HepG2 (cell line): ENCODE data around the gene IPO13. TPM values are rescaled to one million over a fixed set of nuclear protein-coding genes. Genes with fewer than 3 reads are reported as not detected.

Source experiments
- ARNT ChIP-seq: fragments of 450-650 bp; IDR thresholded peaks from 2 replicates; pipeline ENCODE4 v1.6.1; 2017
- CEBPZ ChIP-seq: IDR thresholded peaks from 2 replicates; pipeline ENCODE4 v1.6.1; 2012; ENCODE audit warnings: low read length, improper control_type of control experiment
- GZF1 ChIP-seq: sonication (generic); formaldehyde crosslinking; IDR thresholded peaks from 2 replicates; pipeline ENCODE4 v1.5.1; 2020; ENCODE audit warnings: mild to moderate bottlenecking, missing genetic modification reagents
- KDM1A ChIP-seq: IDR thresholded peaks from 2 replicates; pipeline ENCODE4 v1.6.1; 2016; ENCODE audit warnings: missing compliant biosample characterization
- LBX2 ChIP-seq: sonication (generic); formaldehyde crosslinking; IDR thresholded peaks from 2 replicates; pipeline ENCODE4 v1.5.0; 2020; ENCODE audit warnings: missing genetic modification reagents, mild to moderate bottlenecking, borderline replicate concordance
- LCORL ChIP-seq, 2 experiments: fragments of 450-650 bp in 1 of 2; sonication (generic) in 1 of 2; formaldehyde crosslinking in 1 of 2; IDR thresholded peaks; 2 replicates each; pipeline versions ENCODE4 v1.5.0 to v1.6.1; 2017 to 2020; ENCODE audit warnings: antibody characterized with exemption in 1 of 2, missing genetic modification reagents in 1 of 2
- MLLT10 ChIP-seq: sonication (generic); formaldehyde crosslinking; IDR thresholded peaks from 2 replicates; pipeline ENCODE4 v1.4.0; 2020; ENCODE audit warnings: missing genetic modification reagents
- NR2C2 ChIP-seq: sonication (generic); formaldehyde crosslinking; IDR thresholded peaks from 2 replicates; pipeline ENCODE4 v1.4.0; 2020; ENCODE audit warnings: missing genetic modification reagents, mild to moderate bottlenecking, moderate library complexity, borderline replicate concordance
- PHF20 ChIP-seq: sonication (generic); formaldehyde crosslinking; IDR thresholded peaks from 2 replicates; pipeline ENCODE4 v1.5.0; 2020; ENCODE audit warnings: mild to moderate bottlenecking, missing genetic modification reagents
- PITX1 ChIP-seq: sonication (generic); formaldehyde crosslinking; IDR thresholded peaks from 2 replicates; pipeline ENCODE4 v1.5.1; 2020; ENCODE audit warnings: mild to moderate bottlenecking, missing genetic modification reagents
- POLR2AphosphoS2 ChIP-seq: IDR thresholded peaks from 2 replicates; pipeline ENCODE4 v1.6.1; 2011; ENCODE audit warnings: low read depth, low read length, improper control_type of control experiment
- SALL1 ChIP-seq: sonication (generic); formaldehyde crosslinking; IDR thresholded peaks from 2 replicates; pipeline ENCODE4 v1.8.0; 2022; ENCODE audit warnings: mild to moderate bottlenecking, missing genetic modification reagents
- STAG1 ChIP-seq: sonication (generic); formaldehyde crosslinking; IDR thresholded peaks from 2 replicates; pipeline ENCODE4 v1.4.0; 2020; ENCODE audit warnings: missing genetic modification reagents
- ZBTB34 ChIP-seq: sonication (generic); formaldehyde crosslinking; IDR thresholded peaks from 2 replicates; pipeline ENCODE4 v1.8.0; 2022; ENCODE audit warnings: mild to moderate bottlenecking, missing genetic modification reagents
- ZFP62 ChIP-seq: sonication (generic); formaldehyde crosslinking; IDR thresholded peaks from 2 replicates; pipeline ENCODE4 v1.4.0; 2020; ENCODE audit warnings: missing genetic modification reagents
- ZNF142 ChIP-seq: sonication (generic); formaldehyde crosslinking; IDR thresholded peaks from 2 replicates; pipeline ENCODE4 v1.4.0; 2020; ENCODE audit warnings: missing genetic modification reagents
- ZNF326 ChIP-seq: sonication (generic); formaldehyde crosslinking; IDR thresholded peaks from 2 replicates; pipeline ENCODE4 v1.4.0; 2020; ENCODE audit warnings: missing genetic modification reagents, borderline replicate concordance
- ZNF354B ChIP-seq: sonication (generic); formaldehyde crosslinking; IDR thresholded peaks from 2 replicates; pipeline ENCODE4 v1.8.0; 2022; ENCODE audit warnings: mild to moderate bottlenecking, missing genetic modification reagents
- ZNF564 ChIP-seq: sonication (generic); formaldehyde crosslinking; IDR thresholded peaks from 2 replicates; pipeline ENCODE4 v1.8.1; 2023; ENCODE audit warnings: mild to moderate bottlenecking, missing genetic modification reagents
- ZNF572 ChIP-seq: sonication (generic); formaldehyde crosslinking; IDR thresholded peaks from 2 replicates; pipeline ENCODE4 v1.5.1; 2020; ENCODE audit warnings: mild to moderate bottlenecking, missing genetic modification reagents
- ZNF607 ChIP-seq: sonication (generic); formaldehyde crosslinking; IDR thresholded peaks from 2 replicates; pipeline ENCODE4 v1.5.1; 2020; ENCODE audit warnings: missing genetic modification reagents, mild to moderate bottlenecking, borderline replicate concordance
- ZNF724P ChIP-seq: sonication (generic); formaldehyde crosslinking; IDR thresholded peaks from 2 replicates; pipeline ENCODE4 v1.8.0; 2022; ENCODE audit warnings: missing genetic modification reagents, borderline replicate concordance
- polyA plus RNA-seq, 8 experiments: library from polyadenylated mRNA; depleted of rRNA in 3 of 8; stranded (reverse) in 7 of 8; unstranded in 1 of 8; fragments of >200 nt; fragmentation: Illumina TruSeq in 4 of 8; extraction: Trizol in 4 of 8; gene quantifications; 2 replicates each; pipeline versions ENCODE4 v1.2.1 to v1.2.3, GENCODE V29; 2011 to 2016; ENCODE audit warnings: low read depth in 4 of 8, missing spikeins in 1 of 8, mixed read lengths in 1 of 8; ENCODE audit not compliant: insufficient read depth in 1 of 8
- total RNA-seq, 5 experiments: library from RNA; depleted of rRNA; stranded (reverse); fragments of >200 nt; fragmentation: Illumina TruSeq; extraction: Trizol; gene quantifications; 2 replicates each; pipeline ENCODE4 v1.2.3, GENCODE V29; 2016; ENCODE audit warnings: low read depth in 1 of 5

IPO13 gene
- total and polyA plus RNA-seq, 2 of the 13 experiments (the other 11 are each of a cell fraction or from before 2014, with no cell fraction given) = 12.9 to 15.6 TPM

- TF ChIP-seq ZNF142 (CRISPR knock-in tag) (no peak), ZNF354B (CRISPR knock-in tag) (no peak), ZNF326 (no peak), ZNF564 (CRISPR knock-in tag) (no peak), MLLT10 (CRISPR knock-in tag) (no peak), CEBPZ (no peak), ZBTB34 (no peak), ZNF724P (CRISPR knock-in tag) (no peak), PITX1 (CRISPR knock-in tag) (no peak; the same call in 1 of the 2 replicates), NR2C2 (CRISPR knock-in tag) (no peak), ZNF572 (no peak), LCORL (IDR thresholded peaks at IDR 0.05) (no peak), LCORL (CRISPR knock-in tag; IDR thresholded peaks at IDR 0.05) (peak; percentile 50; the same call in 1 of the 2 replicates), KDM1A (CRISPR knock-in tag) (no peak), POLR2AphosphoS2 (no peak), STAG1 (CRISPR knock-in tag) (no peak), GZF1 (CRISPR knock-in tag) (no peak), PHF20 (CRISPR knock-in tag) (no peak), LBX2 (CRISPR knock-in tag) (no peak), SALL1 (CRISPR knock-in tag) (no peak), ZNF607 (CRISPR knock-in tag) (0 out of 2 replicates have a peak, but pooled peaks have one; percentile 39), ARNT (no peak), ZFP62 (no peak)
These were observed 40.0 kb downstream of the IPO13 start (continued) for GRCh38 chr1:43986712-43987111.
